ENCODE data around the gene SAMD4B.

DNA sequence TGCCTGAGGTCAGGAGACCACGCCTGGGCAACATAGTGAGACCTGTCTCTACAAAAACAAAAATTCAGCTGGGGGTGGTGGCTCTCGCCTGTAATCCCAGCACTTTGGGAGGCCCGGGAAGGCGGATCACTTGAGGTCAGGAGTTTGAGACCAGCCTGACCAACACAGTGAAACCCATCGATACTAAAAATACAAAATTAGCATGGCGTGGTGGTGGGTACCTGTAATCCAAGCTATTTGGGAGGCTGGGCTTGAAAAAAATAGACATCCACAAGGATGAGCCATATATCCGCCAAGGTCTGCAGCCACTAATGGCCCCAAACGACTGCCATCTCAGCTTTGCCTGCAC lies 90.4 kb downstream of the SAMD4B start:
- TF ChIP-seq, protein P1, sequence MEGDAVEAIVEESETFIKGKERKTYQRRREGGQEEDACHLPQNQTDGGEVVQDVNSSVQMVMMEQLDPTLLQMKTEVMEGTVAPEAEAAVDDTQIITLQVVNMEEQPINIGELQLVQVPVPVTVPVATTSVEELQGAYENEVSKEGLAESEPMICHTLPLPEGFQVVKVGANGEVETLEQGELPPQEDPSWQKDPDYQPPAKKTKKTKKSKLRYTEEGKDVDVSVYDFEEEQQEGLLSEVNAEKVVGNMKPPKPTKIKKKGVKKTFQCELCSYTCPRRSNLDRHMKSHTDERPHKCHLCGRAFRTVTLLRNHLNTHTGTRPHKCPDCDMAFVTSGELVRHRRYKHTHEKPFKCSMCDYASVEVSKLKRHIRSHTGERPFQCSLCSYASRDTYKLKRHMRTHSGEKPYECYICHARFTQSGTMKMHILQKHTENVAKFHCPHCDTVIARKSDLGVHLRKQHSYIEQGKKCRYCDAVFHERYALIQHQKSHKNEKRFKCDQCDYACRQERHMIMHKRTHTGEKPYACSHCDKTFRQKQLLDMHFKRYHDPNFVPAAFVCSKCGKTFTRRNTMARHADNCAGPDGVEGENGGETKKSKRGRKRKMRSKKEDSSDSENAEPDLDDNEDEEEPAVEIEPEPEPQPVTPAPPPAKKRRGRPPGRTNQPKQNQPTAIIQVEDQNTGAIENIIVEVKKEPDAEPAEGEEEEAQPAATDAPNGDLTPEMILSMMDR (conservative IDR thresholded peaks at IDR 0.05): no peak
- TF ChIP-seq EZH2 (IDR thresholded peaks at IDR 0.05; ENCODE audit: low read depth): no peak
